ENCODE data around the gene ZNF232.
"Not testable (repeated sequence)": the region's sequence is repeated elsewhere in the genome, so short reads cannot be mapped to it uniquely, and the experiment has no call there.

ZNF232 gene

DNA sequence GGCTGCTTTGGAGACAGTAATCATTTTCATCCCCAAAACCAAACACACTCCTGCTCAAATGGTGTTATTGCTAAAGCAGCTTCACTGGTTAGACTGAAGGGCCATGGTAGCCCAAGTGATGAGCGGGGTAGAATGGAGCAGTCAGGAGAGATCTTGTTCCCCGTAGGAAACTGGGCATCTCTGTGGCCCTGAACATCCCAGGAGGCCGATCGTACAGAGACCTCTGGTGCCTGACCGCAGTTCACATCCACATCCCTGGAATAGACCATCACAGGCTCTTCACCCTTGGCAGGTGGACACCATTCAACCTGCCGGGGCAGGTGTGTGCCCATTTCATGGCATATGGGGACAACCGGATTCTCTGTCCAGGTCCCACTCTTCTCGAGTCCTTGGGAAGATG, 18.1 kb upstream of the ZNF232 start:
- DNase-seq, result not testable (repeated sequence)

DNA sequence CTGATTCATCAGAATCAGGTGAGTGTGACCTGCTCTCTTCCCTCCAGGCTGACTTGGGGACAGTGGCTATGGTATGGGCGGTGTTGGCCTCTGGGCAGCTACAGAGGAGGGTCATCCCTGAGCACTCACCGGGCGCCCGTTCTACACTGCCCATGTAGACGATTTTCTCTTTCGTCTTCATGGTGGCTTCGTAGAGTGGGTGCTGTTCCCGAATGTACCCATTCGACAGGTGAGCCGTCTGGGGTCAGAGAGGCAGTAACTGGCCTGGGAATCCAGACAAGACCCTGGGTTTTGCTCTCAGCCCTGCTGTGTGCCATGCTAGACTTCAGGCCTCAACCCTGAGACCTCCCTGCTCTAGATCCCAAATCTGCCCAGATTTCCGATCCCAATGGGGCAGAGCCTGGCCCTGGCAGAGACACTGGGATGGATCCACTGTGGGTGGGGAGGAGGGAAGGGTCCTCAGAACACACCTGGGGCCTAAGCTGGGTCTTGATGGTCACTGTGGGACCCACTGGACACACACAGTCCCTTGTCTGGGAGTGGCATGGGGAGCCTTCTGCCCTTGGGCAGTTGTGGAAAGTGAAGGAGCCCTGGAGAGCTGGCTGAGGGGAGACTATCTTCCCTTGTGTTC, 17.3 kb upstream of the ZNF232 start:
- DNase-seq, result no peak

DNA sequence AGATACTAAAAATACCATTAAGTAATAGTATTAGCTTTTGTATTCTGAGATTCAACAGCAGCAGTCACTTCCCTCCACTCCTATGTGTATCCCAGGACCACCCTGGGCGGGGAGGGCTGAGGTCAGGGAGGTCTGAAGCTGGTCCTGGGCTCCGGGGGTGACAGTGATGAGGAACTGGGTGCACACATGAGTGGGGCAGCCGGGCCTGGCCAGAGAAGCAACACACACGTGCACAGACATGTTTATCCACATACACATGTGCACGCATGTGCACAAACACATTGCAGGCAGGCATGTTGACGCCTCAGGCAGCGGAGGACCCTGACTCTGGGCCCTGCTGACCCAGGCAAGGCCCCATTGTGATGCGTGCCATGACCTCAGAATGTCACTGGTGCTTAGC, 16.7 kb upstream of the ZNF232 start:
- DNase-seq, result not testable (repeated sequence)

DNA sequence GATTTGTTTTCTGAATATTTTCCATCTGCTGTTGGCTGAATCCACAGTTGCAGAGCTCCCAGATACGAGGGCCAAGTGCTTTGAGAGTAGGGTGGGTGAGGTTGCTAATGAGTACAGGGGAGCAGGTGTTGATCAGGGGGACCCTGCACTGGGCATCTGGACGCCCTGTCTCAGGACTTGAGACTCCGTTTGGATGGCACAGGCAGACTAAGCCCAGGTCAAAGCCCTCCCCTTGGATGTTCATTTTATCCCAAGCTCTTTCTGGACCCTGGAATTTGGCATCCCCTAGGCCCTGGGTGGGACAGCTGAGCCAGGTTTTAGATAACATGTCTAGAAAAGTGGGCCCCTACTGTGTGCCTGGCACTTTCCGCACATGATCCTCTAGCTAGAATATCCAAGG, 16.2 kb upstream of the ZNF232 start:
- no peak for DNase-seq

DNA sequence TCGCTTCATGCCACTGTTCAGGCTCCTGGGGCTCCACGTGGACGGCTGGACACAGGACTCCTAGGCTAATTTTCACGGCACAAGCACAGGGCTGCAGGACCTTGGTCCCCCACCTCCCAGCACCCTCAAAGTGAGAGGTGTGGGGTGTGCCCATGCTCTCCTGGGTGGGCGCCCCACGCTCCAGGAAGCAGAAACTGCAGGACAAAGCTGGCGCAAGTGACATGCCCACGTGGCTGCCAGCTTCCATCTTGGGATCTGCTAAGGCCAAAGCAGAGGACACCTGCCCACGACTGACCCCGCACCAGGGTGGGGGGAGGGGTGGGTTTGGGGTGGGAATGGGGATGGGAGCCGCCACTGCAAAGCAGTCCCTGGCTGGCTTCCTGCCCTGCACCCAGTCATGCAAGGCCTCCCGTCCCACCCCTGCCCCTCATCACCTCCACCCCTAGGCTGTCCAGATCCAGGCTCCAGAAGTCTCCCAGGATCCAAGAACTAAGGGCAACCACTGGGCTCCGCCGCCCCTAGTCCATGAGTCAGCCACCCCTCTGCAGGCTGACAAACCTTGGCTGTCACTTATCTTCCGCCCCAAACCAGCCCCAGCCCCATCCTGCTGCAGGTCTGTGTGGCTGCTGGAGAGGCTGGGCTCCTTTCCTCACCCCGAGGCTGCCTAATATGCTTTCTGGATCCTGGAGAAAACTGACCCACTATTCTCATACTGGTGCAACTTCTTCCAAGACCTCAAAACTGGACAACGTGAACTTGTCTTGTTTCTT, 15.2 kb upstream of the ZNF232 start:
- no peak for DNase-seq

DNA sequence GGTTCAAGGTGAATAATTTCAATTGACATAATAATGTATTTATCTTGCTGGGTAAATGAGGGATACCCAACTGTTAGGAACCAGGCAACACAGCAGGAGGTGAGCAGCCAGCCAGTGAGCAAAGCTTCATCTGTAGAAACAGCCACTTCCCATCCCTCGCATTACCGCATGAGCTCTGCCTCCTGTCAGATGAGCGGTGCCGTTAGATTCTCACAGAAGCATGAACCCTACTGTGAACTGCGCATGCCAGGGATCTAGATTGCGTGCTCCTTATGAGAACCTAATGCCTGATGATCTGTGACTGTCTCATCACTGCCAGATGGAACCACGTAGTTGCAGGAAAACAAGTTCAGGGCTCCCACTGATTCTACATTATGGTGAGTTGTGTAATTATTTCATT, 13.2 kb upstream of the ZNF232 start:
- DNase-seq, result not testable (repeated sequence)

DNA sequence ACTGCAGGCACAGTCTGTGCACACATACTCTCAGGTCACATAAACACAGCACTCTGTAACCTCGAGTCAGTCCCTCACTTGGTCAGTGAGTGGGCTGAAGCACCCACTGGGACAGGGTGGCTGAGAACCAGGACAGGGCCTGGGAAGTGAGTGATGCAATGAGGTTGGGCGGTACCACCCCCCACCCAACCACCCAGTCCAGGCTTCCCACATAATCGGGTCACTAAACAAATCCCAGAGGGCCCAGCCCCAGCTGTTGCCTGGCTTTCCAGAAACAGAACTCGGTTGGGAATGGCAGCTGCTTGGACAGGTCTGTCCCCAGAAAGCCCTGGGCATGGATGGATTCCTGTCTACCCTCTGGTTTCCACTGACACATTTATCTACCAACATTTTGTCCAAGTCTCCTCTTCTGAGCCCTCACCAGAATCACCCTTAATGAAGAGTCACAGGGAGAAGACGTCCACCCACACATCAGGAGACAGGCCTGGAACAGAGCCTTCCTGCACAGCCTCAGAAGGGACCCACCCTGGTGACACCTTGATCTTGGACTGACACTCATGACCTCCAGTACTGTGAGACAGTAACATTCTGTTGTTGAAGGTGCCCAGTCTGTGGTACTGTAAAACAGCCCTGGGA, 12.6 kb upstream of the ZNF232 start:
- not testable (repeated sequence) for DNase-seq

DNA sequence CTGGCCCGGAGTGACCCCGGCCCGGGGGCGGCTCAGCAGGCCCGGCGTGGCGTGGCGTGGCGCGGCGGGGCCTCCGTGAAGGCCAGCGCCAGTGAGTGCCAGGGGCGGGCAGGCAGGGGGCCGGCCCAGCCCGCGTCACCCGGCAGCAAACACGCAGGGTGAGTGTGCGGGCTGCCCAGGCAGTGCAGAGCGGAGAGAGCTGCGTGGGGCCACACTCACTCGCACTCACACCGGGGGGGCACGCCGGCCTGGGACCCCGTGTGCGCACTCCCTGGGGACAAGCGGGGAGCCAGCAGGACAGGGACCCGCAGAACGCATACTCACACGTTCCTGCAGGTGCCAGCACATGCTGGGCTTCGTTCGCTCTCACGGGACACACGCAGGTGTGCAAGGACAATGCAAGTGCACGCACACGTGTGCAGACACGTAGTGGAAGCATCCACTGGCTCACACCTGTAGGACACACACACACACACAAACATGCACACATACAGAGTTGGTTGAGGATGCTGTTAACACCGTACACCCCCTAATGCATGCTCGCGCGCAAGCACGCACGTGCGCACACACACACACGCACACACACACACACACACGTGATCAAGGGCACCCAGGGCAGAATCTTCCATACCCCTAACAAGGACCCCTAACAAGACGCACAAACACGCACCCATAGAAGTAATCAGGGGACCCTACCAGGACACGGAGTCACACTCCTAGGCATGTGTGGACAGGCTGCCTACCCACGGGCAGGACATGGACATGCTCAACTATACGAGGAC, 11.9 kb upstream of the ZNF232 start:
- no peak for DNase-seq

DNA sequence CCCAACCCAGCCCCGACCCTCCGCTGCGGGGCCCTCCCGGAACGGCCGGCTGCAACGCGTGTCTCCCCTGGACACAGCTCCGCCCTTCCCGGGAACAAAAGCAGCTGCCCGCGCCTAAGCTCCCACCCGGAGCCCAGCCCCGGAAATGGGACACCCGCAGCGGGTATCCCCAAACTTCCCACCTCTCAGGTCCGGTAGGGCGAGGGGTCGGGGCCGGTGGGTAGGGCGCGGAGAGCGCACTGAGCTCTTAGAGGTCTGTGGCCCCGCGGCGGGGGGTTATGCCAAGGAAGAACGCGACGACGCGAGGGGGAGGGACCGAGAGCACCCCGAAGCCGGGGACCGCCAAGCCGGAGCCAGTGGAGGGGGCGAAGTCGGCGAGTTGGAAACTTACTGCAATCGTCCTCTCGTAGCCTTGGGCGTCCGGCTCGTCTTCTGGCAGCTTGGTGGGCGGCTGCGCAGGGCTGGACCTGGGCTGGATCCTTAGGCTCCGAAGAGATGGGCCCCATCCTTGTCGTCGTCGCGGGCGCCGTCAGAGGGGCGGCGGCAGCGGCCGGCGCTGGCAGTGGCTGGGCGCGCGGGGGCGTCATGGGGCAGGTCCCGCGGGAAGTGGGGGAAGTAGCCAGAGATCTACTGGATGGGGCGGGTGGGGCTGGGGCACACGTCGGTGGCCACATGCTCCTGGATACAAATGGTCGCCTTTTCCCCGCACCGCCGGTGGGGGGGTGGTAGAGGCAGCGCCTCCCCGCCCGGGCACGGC, 11.1 kb upstream of the ZNF232 start:
- no peak for DNase-seq

DNA sequence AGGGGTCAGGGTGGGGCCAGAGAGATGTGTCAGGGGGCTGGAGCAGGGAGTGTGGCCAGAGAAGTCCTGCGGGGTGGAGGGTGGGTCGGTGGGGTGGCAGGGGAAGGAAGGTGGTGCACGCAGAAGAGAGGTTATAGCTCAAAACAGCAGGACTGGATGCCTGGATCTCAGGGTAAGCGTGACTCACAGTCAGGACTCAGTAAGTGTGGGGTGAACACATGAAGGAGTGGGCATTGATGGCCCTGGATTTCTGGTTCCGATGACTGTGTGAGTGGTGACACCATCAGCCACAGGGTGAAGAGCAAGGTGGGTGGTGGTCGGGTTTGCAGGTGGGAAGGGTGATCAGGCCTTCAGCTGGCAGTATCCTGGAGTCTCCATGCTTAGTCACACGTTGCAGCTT, 10.4 kb upstream of the ZNF232 start:
- not testable (repeated sequence) for DNase-seq

DNA sequence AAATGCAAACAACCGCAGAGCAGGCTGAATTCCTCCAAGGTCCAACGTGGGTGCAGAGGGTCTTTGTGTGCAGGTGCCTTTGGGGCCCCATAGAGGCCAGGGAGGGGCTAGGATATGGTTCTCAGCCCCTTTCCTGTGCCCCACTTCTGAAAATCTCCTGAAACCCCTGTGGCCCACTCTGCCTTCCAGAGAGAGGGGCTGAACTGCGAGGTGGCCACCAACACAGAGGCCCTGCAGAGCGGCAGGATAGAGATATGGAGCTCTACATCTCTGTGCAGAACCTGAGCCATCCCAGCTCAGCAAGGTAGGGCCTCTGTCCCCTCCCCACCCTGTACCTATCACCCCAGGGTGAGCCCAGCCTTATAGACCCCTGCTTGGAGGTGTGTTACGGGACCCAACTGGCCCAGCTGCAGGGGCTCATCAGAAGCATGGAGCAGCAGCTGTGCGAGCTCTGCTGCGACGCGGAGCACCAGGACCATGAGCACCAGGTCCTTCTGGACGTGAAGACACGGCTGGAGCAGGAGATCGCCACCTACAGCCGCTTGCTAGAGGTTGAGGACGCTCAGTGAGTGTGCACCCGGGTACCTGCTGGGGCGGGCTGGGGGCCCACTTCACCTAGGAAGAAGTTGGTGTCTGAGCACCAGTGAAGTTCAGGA, 9.6 kb upstream of the ZNF232 start:
- no peak for DNase-seq

DNA sequence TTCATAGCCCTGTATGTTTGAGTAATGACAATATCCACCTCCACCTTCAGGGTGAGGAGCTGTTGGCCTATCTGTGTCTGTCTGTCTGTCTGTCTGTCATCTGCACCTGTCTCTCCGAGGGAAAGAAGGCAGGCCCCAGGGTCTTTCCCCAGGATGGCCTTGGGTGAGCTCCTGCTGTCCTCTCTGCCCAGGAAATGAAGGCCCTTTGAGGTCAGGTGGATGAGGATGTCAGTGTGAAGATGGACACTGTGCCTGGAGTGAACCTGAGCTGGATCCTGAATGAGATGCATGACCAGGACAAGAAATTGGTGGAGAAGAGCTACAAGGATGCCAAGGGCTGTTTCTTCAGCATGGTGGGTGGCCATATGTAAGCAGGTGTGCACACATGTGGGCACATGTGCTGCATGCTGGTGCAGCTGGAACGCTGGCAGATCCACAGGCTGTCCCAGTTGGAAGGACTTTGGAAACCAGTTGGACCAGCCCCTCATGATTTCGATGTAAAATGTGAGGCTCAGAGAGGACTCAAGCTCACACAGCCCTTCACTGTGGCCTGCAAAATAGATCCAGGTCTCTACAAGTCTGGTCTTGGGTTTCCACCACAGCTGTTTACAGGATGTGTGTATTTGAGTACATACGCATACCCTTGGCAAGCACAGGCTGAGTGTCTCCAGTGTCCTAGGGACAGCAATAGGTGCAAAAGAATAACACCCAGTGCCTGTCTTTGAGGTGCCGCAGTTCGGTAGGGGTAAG, 8.9 kb upstream of the ZNF232 start:
- not testable (repeated sequence) for DNase-seq

DNA sequence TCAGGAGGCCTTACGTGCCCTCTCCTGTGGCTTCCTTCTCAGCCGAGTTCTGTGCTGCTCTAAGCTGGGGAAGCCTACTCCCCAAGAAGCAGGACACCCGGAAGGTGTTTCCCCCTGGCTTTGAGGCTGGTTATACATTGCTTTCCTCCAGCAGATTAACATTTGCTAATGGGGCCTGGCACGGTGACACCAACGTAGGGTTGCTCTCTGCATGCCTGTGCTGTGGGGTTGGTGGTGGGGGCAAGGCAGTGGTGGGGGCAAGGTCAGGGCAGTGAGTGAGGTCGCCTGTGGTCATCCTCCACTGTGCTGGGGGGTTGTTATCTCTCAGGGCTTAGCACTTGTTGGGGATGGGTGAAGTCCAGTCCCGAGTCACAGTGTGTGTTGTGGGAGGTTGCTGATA, 8.4 kb upstream of the ZNF232 start:
- no peak for DNase-seq

DNA sequence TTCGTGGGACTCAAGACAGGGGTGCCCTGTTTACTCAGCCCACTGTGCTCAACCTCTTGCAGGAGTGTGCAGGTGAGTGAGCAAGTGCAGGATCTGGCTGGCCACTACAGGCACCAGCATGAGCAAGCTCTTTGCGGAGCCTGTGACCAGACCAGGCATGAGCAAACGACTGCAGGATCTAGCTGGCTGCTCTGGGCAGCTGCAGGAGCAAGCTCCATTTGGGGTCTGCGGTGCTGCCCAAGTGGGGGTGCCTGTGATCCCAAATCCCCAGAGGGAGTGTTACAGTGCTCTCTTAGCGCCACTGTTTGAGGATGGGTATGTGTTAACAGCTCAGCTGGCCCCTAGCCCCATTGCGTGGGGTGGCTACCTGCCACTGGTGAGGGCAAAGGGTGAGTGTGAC, 6.5 kb upstream of the ZNF232 start:
- no peak for DNase-seq

DNA sequence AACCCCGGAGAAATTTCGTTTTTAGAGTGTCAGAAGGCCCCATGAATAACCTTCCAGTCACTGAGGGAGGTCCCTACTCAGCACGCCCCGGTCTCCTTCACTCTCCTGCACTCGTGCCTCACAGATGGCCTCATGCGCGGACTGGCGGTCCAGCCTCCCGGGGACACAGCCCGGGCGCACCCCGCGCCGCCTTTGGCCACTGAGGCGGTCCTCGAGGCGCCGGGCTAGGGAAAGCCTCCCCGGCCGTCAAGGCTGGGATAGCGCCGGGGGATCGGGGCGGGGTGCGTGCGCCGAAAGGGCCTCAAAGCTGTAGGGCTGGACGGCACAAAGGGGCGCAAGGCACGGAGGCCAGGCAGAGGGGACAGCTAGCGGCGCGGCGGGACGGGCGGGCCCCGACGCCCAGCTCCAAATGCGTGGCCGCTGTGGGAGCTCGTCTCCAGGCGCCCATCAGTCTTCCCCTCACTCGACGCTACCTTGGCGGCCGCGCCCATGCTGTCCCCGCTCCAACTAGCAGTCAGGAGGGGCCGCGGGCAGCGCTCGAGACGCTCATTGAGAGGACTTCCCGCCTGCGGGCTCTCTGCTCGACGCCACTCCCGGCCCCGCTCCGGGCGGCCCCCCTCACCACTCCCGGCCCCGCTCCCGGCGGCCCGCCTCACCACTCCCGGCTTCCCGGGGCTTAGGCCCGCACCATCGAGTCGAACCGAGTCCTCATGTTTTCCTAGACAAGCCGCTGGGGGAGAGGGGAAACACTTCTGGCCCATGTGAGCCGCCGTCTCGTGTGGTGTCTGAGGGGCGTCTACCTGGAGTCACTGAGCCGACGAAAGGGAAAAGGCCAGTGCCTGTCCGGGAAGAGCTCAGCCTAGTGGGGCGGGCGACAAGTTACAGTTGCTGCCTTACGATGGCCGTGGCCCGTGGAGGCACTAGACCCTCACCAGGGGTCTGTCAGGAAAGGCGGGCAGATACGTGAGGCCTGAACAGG, 4.3 kb upstream of the ZNF232 start, which contains the start of gene USP6:
TSS of gene USP6 (plus strand) at position 360 of the 979 bp plus-strand sequence. CDS start 14,336 bp downstream, outside the sequence.
- no peak for DNase-seq

DNA sequence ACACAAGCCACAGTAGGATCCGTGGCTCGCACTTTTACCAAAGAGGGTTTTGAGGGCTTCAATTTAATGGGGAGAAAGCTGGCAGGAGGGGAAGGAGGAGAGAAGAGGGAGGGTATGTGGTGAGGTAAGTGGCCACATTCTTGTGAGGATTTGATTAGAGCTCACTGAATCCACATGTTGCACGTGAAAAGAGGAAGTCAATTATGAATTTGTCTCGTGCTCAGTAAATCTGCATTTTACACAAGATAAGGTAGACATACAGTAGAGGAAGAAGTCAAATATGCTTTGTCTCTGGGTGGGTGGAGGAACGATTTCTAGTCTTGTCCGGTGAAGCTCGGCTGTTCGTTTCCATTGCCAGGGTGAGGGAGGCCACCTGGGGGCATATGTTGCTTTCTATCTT, 862 bp downstream of the ZNF232 start:
- DNase-seq, result no peak

DNA sequence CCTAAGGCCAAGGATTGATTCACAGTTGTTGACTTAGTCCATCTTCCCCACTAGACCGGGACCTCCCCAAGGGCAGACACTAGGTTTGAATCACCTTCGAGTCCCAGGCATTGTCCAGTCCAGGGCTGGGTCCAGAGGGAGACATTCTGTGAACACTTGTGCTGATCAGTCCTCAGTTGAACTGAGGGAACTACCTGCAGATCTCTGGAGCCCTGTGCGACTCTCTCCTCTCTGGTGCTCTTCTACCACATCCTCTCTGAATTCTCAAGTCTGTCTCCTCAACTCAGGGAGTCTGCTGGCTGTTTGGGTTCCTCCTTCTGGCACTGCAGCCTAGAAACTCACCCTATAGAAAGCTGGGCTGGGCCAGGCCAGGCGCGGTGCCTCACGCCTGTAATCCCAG, 10.8 kb downstream of the ZNF232 start:
- DNase-seq, result no peak

DNA sequence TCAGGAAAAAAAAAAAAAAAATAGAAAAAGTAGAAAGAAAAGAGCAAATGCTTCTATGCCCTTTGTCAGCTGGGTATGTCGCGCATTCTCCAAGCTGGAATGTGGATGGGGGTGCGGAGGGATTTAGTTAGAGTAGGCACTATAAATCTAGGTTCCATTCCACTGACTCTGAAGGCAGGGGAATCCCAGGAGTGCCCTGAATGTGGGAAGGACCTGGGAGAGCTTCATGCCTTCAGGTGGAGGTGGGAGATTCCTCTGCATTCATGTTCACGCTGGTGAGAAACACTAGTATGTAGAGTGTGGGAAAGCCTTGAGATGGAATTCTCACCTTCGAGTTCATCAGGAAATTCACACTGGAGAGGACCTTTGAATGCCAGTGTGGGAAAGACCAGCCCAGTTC, 12.4 kb downstream of the ZNF232 start:
- no peak for DNase-seq

DNA sequence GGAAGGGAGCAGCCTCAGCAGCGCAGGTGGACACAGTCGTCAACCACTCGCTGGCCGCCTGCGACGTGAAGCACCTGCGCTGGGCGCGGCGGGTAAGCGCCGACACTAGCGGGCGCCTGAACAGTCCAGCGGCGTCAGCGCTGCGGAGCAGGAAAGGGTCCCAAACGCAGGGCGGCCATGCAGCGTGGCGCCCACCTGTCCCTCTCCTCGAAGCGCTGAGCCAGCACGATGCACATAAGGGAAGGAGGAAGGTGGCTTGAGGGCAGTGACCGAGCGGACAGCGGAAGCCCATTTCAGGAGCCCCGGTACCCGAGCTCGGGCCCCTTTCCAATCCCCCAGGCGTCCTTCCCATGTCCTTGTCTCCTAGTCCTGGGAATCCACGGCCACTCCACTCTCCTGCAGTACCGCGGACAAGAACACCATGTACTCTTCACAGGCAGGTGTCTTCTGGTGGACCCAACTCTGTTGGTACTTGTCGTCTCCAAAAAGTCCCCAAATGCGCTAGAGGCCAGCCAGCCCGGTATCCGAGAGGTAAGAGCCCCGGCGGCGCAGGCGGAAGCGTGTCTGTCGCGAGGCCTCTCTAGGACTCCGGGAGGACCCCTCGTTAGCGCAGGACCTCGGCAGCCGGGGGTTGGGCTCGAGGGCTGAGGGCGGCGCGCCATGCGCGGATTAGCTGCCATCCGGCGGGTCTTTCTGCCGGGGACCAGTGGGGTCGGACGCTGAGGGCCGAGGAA, 14.4 kb downstream of the ZNF232 start:
- no peak for DNase-seq

Measured in SW 1271 (cell line).